HL-60/S4 treated with retinoic acid at 250 ng/mL for 4 days and 3 days (cell line): ENCODE measurements around the gene KRT80.

Experiments used
- in situ Hi-C: fragments of 300-500 bp; cut with MboI; formaldehyde crosslinking; loops from 2 replicates; pipeline ENCODE4 v1.7.0; 2022; ENCODE audit warnings: low sequenced_read_pairs

KRT80 gene

GRCh38 chr12:52229836-52230343, 38.1 kb upstream of the KRT80 start:
- in situ Hi-C loops, result no loop called here

GRCh38 chr12:52228931-52229330, 37.1 kb upstream of the KRT80 start:
- in situ Hi-C loops, result no loop called here

GRCh38 chr12:52228366-52228765, 36.6 kb upstream of the KRT80 start:
- in situ Hi-C loops, result no loop called here

GRCh38 chr12:52227606-52228166, 35.9 kb upstream of the KRT80 start:
- in situ Hi-C loops, result no loop called here

- in situ Hi-C loops, result no loop called here
These were observed 34.6 kb upstream of the KRT80 start for GRCh38 chr12:52226446-52226845.

GRCh38 chr12:52225752-52226151, 33.9 kb upstream of the KRT80 start:
- in situ Hi-C loops, result no loop called here

GRCh38 chr12:52224151-52224550, 32.3 kb upstream of the KRT80 start:
- in situ Hi-C loops, result no loop called here

- in situ Hi-C loops, result no loop called here
These were observed 31.7 kb upstream of the KRT80 start for GRCh38 chr12:52223406-52224039.

GRCh38 chr12:52222692-52223091, 30.9 kb upstream of the KRT80 start:
- in situ Hi-C loops, result no loop called here

GRCh38 chr12:52221912-52222457, 30.2 kb upstream of the KRT80 start:
- in situ Hi-C loops, result no loop called here

GRCh38 chr12:52221070-52221781, 29.4 kb upstream of the KRT80 start:
- in situ Hi-C loops, result no loop called here

GRCh38 chr12:52220477-52220876, 28.7 kb upstream of the KRT80 start:
- in situ Hi-C loops, result no loop called here

- in situ Hi-C loops, result no loop called here
These were observed 26.2 kb upstream of the KRT80 start for GRCh38 chr12:52218001-52218400.

- in situ Hi-C loops, result no loop called here
These were observed 25.4 kb upstream of the KRT80 start for GRCh38 chr12:52217223-52217622.

- in situ Hi-C loops, result no loop called here
These were observed 25.0 kb upstream of the KRT80 start for GRCh38 chr12:52216807-52217206.

GRCh38 chr12:52216100-52216499, 24.3 kb upstream of the KRT80 start:
- in situ Hi-C loops, result no loop called here

- in situ Hi-C loops, result no loop called here
These were observed 23.8 kb upstream of the KRT80 start for GRCh38 chr12:52215587-52216031.

- in situ Hi-C loops, result no loop called here
These were observed 22.6 kb upstream of the KRT80 start for GRCh38 chr12:52214421-52214802.

- in situ Hi-C loops, result no loop called here
These were observed 22.0 kb upstream of the KRT80 start for GRCh38 chr12:52213564-52214420.

- in situ Hi-C loops, result no loop called here
These were observed 21.1 kb upstream of the KRT80 start for GRCh38 chr12:52212701-52213563.
